ENCODE results near the gene SP1.
"Not testable (repeated sequence)": the region's sequence is repeated elsewhere in the genome, so short reads cannot be mapped to it uniquely, and the experiment has no call there.

The SP1 gene

DNA sequence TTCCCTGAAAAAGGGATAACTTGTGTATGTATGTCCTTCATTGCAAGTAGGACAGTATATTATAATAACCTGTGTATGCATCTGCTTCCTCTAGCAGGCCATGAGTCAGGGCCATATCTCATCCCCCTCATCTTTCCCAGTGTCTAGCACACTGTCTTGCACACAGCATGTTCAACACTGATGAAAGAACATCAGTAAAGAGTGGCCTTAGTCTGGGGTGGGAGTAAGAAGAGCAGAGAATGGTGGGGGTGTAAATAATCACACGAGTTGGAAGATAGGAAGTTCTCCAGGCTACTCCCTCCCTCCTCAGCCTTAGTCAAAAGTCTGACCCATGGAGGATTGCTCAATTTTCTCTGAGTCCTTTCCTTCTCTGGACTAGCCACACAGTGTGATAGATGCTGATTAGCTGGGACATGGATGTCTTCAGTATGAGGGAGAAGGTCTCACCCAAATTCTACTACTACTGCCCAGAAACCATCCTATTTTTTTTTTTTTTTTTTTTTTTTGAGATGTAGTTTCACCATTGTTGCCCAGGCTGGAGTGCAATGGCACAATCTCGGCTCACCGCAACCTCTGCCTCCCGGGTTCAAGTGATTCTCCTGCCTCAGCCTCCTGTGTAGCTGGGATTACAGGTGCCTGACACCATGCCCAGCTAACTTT, 14.6 kb upstream of the SP1 start:
- Histone ChIP-seq H3K36me3 (ENCODE audit: control insufficient read depth, insufficient read depth, low read length) (no peaks in the 10 kb centered on the region), H3K4me3 (ENCODE audit: low read length) (no peak overlapping the region), H3K4me1 (ENCODE audit: control insufficient read depth, insufficient read depth, low read length) (peaks cover 5% of the 10 kb centered on the region), H3K9ac (ENCODE audit: low read length) (no peak overlapping the region), H3K9me3 (ENCODE audit: control insufficient read depth, low read length) (no peaks in the 10 kb centered on the region), H3K27me3 (ENCODE audit: control insufficient read depth, insufficient read depth, low read length) (no peaks in the 10 kb centered on the region)

DNA sequence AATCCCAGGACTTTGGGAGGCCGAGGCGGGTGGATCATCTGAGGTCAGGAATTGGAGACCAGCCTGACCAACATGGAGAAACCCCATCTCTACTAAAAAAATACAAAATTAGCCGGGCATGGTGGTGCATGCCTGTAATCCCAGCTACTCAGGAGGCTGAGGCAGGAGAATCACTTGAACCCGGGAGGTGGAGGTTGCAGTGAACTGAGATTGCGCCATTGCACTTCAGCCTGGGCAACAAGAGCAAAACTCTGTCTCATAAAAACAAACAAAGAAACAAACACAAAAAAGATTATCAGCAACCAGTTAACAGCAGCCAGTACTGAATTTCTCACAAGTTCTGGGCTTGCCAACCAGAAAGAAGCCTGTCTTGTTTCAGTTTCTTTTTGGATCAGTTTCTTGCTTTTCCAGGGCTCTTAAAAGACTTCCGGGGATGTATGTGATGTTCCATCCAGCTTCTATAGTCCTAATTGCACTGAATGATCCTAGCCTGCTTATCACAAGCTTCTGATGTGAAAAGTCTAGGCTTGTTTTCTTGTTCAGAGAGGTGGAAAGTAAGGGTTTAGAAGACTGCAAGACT, 6.3 kb upstream of the SP1 start:
- peak overlapping the region; percentile 36 for H3K9ac ChIP-seq (ENCODE audit: low read length)
- H3K36me3 ChIP-seq (ENCODE audit: control insufficient read depth, insufficient read depth, low read length); H3K27me3 ChIP-seq (ENCODE audit: control insufficient read depth, insufficient read depth, low read length); H3K4me3 ChIP-seq (ENCODE audit: low read length); H3K9me3 ChIP-seq (ENCODE audit: control insufficient read depth, low read length): not testable (repeated sequence)
- H3K4me1 ChIP-seq (ENCODE audit: control insufficient read depth, insufficient read depth, low read length), result peaks cover 27% of the 10 kb centered on the region

DNA sequence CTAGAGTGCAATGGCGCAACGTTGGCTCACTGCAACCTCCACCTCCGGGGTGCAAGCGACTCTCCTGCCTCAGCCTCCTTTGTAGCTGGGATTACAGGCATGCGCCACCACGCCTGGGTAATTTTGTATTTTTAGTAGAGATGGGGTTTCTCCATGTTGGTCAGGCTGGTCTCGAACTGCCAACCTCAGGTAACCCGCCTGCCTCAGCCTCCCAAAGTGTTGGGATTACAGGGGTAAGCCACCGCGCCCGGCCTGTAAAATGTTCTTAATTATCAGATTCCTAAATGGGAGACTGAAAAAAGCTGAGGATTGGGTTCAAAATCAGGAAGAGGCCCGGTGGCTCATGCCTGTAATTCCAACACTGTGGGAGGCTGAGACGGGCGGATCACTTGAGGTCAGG, 5.7 kb upstream of the SP1 start:
- not testable (repeated sequence) for H3K27me3 ChIP-seq (ENCODE audit: control insufficient read depth, insufficient read depth, low read length); H3K36me3 ChIP-seq (ENCODE audit: control insufficient read depth, insufficient read depth, low read length); H3K4me3 ChIP-seq (ENCODE audit: low read length); H3K9me3 ChIP-seq (ENCODE audit: control insufficient read depth, low read length)
- H3K4me1 ChIP-seq (ENCODE audit: control insufficient read depth, insufficient read depth, low read length), result peaks cover 30% of the 10 kb centered on the region
- H3K9ac ChIP-seq (ENCODE audit: low read length), result peak overlapping the region; percentile 36

DNA sequence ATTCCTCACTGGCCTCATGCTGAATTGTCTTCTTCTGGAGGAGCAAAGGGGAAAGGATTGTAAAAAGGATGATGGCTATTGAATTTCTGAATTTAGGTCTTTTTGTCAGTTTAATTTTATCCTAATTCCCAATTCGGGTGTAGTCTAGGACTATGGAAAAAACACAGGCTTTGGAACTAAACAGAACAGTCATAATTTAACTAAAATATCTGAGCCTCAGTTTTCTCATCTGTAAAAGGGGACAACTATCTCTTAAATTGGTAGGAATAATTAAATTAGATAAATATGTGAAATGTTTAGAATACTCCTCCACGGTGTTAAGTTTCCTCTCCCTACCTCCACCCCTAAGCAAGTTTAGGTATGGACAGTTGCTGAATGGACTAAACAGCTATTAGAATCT, 3.2 kb upstream of the SP1 start:
- peaks cover 28% of the 10 kb centered on the region for H3K4me1 ChIP-seq (ENCODE audit: control insufficient read depth, insufficient read depth, low read length)
- H3K9ac ChIP-seq (ENCODE audit: low read length), result no peak overlapping the region
- H3K4me3 ChIP-seq (ENCODE audit: low read length), result no peak overlapping the region
- H3K27me3 ChIP-seq (ENCODE audit: control insufficient read depth, insufficient read depth, low read length), result no peaks in the 10 kb centered on the region
- no peaks in the 10 kb centered on the region for H3K9me3 ChIP-seq (ENCODE audit: control insufficient read depth, low read length)
- H3K36me3 ChIP-seq (ENCODE audit: control insufficient read depth, insufficient read depth, low read length), result no peaks in the 10 kb centered on the region

DNA sequence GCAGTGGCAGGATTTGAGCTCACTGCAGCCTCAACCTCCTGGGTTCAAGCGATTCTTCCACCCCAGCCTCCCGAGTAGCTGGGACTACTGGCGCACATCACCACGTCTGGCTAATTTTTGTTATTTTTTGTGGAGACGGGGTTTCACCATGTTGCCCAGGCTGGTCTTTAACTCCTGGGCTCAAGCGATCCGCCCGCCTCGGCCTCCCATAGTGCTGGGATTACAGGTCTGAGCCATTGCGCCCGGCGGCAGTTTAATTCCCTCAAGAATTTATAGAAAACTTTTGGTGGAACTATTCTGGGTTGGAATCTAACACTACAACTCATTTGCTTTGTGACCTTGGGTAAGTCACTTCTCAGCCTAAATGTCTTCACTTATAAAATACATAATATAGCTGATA, 1.8 kb upstream of the SP1 start:
- peak overlapping the region; percentile 87 for H3K9ac ChIP-seq (ENCODE audit: low read length)
- peaks cover 11% of the 10 kb centered on the region for H3K36me3 ChIP-seq (ENCODE audit: control insufficient read depth, insufficient read depth, low read length)
- H3K4me1 ChIP-seq (ENCODE audit: control insufficient read depth, insufficient read depth, low read length), result peaks cover 33% of the 10 kb centered on the region
- H3K4me3 ChIP-seq (ENCODE audit: low read length), result no peak overlapping the region
- H3K9me3 ChIP-seq (ENCODE audit: control insufficient read depth, low read length), result no peaks in the 10 kb centered on the region
- no peaks in the 10 kb centered on the region for H3K27me3 ChIP-seq (ENCODE audit: control insufficient read depth, insufficient read depth, low read length)

DNA sequence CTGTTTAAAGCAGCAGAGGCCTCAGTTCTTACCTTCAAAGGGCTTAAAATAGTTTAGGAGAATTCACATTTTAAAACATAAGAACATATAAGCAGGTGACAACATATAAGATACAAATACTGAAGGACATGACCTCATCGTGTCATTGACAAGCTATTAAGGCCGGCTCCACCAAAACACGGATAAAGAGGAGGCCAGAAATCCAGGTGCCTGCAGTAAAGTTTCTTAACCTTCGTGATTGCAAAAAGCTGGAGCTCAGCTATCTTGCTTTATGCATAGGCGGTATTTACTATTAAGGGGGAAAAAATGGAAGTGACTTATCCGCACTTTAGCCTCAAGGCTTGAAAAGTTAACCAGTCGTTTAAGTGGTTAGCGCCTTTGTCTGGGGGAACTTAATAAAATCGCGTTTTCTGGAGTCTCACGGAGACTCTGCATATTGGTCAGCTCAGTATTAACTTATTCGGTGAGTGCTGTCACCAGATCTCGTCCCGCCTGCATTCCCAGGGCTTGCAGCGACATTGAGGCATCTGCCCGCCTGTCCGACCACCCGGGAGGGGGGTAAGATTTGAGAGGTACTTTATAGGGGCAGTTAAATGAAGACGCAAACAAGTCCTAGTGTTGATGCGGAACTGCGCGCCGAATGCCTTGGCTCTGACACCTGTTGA, 1.1 kb upstream of the SP1 start:
- Histone ChIP-seq H3K9ac (ENCODE audit: low read length) (peak overlapping the region; percentile 87), H3K4me1 (ENCODE audit: control insufficient read depth, insufficient read depth, low read length) (peaks cover 34% of the 10 kb centered on the region), H3K4me3 (ENCODE audit: low read length) (peak overlapping the region; percentile 73), H3K36me3 (ENCODE audit: control insufficient read depth, insufficient read depth, low read length) (peaks cover 13% of the 10 kb centered on the region), H3K9me3 (ENCODE audit: control insufficient read depth, low read length) (no peaks in the 10 kb centered on the region), H3K27me3 (ENCODE audit: control insufficient read depth, insufficient read depth, low read length) (no peaks in the 10 kb centered on the region)

DNA sequence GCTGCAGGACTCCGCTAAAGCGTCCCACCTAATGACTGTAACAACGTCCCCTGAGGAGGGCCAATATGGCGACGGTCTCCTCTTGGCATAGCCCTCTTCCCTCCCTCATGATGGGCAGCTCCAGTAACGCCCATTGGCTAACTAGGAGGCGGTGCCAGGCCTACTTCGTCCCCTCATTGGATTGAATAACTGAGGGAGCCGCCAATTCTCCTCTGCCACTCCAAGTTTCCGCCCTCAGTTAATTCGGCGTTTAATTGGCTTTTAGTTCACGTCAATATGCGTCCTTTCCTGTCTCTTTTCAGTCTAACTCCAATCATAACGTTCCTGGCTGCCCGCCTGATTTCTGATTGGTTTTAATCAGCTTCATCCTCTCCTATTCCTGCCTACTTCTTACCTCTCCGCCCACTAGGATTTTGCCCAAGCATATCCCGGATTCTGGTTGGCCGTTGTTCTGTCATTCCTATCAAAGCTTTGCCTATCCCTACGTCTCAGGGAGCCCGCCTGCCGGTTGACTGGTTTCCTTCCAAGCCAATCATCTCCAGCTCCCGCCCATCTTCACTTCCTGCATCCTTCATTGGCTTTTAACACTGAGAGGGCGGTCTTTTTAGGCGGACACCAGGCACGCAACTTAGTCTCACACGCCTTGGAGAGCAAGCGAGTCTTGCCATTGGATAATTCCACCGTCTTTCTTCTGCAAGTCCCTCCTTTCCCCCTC, 430 bp upstream of the SP1 start:
- Histone ChIP-seq H3K36me3 (ENCODE audit: control insufficient read depth, insufficient read depth, low read length) (peaks cover 13% of the 10 kb centered on the region), H3K9me3 (ENCODE audit: control insufficient read depth, low read length) (no peaks in the 10 kb centered on the region), H3K4me3 (ENCODE audit: low read length) (peak overlapping the region; percentile 73), H3K27me3 (ENCODE audit: control insufficient read depth, insufficient read depth, low read length) (no peaks in the 10 kb centered on the region), H3K4me1 (ENCODE audit: control insufficient read depth, insufficient read depth, low read length) (peaks cover 37% of the 10 kb centered on the region), H3K9ac (ENCODE audit: low read length) (peak overlapping the region; percentile 87)

DNA sequence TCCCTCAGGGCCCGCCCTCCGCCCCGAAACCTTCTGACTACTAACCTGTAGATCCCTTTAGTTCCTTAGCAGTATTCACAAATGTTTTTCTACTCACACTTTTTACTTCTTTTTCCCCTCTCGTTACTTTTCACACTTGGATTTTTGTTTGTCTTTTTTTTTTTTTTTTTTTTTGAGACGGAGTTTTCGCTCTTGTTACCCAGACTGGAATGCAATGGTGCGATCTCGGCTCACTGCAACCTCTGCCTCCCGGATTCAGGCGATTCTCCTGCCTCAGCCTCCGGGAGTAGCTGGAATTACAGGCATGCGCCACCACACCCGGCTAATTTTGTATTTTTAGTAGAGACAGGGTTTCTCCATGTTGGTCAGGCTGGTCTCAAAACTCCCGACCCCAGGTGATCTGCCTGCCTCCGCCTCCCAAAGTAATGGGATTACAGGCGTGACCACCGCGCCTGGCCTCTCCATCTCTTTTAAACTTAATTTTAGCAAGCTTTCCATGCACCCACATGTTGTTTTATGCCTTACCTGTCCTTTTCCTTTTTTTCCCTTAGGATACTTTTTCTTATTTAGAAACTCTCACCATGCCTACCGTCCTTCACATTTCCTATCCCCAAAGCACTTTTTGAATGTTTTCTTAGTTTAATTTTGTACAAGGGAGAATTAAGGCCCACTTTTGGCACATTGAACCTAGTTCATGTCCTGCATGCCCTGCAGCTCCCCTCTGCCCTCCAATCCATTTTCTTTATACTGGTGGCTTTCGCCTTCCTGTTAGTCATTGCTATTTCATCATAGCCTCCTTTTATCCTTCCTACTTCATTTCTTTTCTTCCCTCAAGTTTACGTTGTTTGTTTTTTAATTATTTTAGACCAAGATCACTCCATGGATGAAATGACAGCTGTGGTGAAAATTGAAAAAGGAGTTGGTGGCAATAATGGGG, 1.1 kb downstream of the SP1 start:
- Histone ChIP-seq H3K4me1 (ENCODE audit: control insufficient read depth, insufficient read depth, low read length) (peaks cover 38% of the 10 kb centered on the region), H3K27me3 (ENCODE audit: control insufficient read depth, insufficient read depth, low read length) (no peaks in the 10 kb centered on the region), H3K4me3 (ENCODE audit: low read length) (peak overlapping the region; percentile 71), H3K9ac (ENCODE audit: low read length) (peak overlapping the region; percentile 81), H3K36me3 (ENCODE audit: control insufficient read depth, insufficient read depth, low read length) (peaks cover 13% of the 10 kb centered on the region), H3K9me3 (ENCODE audit: control insufficient read depth, low read length) (no peaks in the 10 kb centered on the region)

DNA sequence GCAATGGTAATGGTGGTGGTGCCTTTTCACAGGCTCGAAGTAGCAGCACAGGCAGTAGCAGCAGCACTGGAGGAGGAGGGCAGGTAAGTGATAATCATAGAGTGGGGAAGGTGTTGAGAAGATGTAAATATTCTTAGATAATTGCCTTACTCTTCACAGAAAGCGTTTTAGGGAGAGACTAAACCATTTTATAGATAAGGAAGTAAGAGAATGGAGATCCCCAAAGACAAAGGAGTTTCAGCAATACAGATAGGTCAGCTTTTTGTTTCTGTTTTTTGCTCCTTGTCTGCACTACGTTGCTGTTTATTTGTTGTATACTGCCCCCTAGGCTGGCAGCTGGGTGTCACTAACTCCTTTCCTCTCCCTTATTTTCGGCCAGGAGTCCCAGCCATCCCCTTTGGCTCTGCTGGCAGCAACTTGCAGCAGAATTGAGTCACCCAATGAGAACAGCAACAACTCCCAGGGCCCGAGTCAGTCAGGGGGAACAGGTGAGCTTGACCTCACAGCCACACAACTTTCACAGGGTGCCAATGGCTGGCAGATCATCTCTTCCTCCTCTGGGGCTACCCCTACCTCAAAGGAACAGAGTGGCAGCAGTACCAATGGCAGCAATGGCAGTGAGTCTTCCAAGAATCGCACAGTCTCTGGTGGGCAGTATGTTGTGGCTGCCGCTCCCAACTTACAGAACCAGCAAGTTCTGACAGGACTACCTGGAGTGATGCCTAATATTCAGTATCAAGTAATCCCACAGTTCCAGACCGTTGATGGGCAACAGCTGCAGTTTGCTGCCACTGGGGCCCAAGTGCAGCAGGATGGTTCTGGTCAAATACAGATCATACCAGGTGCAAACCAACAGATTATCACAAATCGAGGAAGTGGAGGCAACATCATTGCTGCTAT, 2.0 kb downstream of the SP1 start:
- Histone ChIP-seq H3K9ac (ENCODE audit: low read length) (peak overlapping the region; percentile 81), H3K36me3 (ENCODE audit: control insufficient read depth, insufficient read depth, low read length) (peaks cover 13% of the 10 kb centered on the region), H3K27me3 (ENCODE audit: control insufficient read depth, insufficient read depth, low read length) (no peaks in the 10 kb centered on the region), H3K4me3 (ENCODE audit: low read length) (peak overlapping the region; percentile 71), H3K4me1 (ENCODE audit: control insufficient read depth, insufficient read depth, low read length) (peaks cover 44% of the 10 kb centered on the region), H3K9me3 (ENCODE audit: control insufficient read depth, low read length) (no peaks in the 10 kb centered on the region)

DNA sequence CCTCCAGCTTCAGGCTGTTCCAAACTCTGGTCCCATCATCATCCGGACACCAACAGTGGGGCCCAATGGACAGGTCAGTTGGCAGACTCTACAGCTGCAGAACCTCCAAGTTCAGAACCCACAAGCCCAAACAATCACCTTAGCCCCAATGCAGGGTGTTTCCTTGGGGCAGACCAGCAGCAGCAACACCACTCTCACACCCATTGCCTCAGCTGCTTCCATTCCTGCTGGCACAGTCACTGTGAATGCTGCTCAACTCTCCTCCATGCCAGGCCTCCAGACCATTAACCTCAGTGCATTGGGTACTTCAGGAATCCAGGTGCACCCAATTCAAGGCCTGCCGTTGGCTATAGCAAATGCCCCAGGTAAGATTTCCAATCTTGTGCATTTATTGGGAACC, 3.3 kb downstream of the SP1 start:
- Histone ChIP-seq H3K4me3 (ENCODE audit: low read length) (no peak overlapping the region), H3K27me3 (ENCODE audit: control insufficient read depth, insufficient read depth, low read length) (no peaks in the 10 kb centered on the region), H3K9me3 (ENCODE audit: control insufficient read depth, low read length) (no peaks in the 10 kb centered on the region), H3K9ac (ENCODE audit: low read length) (peak overlapping the region; percentile 49), H3K36me3 (ENCODE audit: control insufficient read depth, insufficient read depth, low read length) (peaks cover 13% of the 10 kb centered on the region), H3K4me1 (ENCODE audit: control insufficient read depth, insufficient read depth, low read length) (peaks cover 54% of the 10 kb centered on the region)

DNA sequence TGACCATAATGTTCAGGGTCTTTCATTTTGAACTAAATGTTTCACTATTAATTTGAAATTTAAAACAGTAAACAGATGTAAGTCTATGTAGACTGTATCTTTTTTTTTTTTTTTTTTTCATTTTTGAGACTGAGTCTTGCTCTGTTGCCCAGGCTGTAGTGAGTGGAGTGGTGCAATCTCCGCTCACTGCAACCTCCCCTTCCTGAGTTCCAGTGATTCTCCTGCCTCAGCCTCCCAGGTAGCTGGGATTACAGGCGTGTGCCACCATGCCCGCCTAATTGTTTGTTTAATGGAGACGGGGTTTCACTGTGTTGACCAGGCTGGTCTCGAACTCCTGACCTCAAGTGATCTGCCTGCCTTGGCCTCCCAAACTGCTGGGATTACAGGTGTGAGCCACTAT, 6.4 kb downstream of the SP1 start:
- not testable (repeated sequence) for H3K9me3 ChIP-seq (ENCODE audit: control insufficient read depth, low read length); H3K27me3 ChIP-seq (ENCODE audit: control insufficient read depth, insufficient read depth, low read length); H3K9ac ChIP-seq (ENCODE audit: low read length); H3K4me3 ChIP-seq (ENCODE audit: low read length)
- peaks cover 49% of the 10 kb centered on the region for H3K4me1 ChIP-seq (ENCODE audit: control insufficient read depth, insufficient read depth, low read length)
- peaks cover 13% of the 10 kb centered on the region for H3K36me3 ChIP-seq (ENCODE audit: control insufficient read depth, insufficient read depth, low read length)
